Umbilical cord (tissue), 2 donors: Measurements from ENCODE around the gene CEMP1. TPM values are rescaled to one million over a fixed set of nuclear protein-coding genes. Genes with fewer than 3 reads are reported as not detected.
A peak's percentile ranks its signal among the peaks of the same experiment; 100 is the strongest.

ENCODE experiments used
- DNase-seq: peaks from one replicate; pipeline ENCODE4 v3.0.0-alpha.2; 2015; ENCODE audit warnings: low spot score
- total RNA-seq: library from RNA; depleted of rRNA; stranded (reverse); fragments of >200 nt; gene quantifications from one replicate; pipeline ENCODE4 v1.2.3, GENCODE V29; 2014; ENCODE audit warnings: low replicate concordance; ENCODE audit not compliant: insufficient read depth

CEMP1 gene
- total RNA-seq, 1 donor from 2014 or later, result 0.96 TPM

DNA sequence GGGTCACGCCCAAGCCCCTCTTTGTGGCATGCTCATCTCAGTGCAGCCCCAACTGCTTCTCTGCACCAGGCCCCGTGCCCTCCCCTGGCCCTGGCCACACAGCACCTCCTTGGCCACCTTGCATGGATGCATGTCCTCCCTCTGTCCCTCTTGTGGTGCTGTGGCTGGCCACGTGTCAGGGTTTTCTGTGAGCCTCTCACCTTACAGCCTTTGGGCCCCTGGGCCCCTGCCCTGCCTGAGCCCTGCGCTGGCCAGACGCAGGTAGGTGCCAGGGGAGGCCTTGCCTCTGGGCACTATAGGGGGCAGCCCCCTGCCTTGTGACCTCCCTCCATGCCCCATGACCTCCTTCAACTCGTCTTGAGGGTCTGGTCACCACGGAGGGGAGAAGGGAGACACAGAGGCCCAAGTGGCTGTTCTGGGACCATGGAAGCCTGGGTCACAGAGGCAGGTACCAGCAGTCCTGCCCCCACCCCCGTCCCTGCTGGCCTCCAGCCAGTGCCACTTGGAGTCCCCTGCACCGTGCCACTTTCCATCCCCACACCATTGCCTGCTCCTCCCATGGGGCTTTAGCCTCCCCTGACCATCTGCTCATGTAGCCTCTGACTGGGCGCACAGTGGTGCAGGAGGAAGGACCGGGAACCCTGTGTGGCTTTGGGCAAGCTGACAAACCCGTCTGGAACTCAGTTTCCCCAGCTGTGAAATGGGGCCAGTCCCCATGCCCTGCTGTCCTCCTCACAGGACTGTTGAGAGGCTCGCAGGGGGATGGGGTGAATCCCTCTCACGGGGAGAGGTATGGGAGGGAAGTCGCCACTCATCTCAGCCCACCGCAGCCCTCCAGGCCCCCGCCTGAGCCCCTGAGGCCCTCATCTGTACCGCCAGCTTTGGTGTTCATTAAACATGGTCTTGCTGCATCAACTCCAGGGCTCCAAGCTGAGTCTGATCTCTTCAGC is 29.0 kb downstream of the CEMP1 start:
- no peak for DNase-seq

DNA sequence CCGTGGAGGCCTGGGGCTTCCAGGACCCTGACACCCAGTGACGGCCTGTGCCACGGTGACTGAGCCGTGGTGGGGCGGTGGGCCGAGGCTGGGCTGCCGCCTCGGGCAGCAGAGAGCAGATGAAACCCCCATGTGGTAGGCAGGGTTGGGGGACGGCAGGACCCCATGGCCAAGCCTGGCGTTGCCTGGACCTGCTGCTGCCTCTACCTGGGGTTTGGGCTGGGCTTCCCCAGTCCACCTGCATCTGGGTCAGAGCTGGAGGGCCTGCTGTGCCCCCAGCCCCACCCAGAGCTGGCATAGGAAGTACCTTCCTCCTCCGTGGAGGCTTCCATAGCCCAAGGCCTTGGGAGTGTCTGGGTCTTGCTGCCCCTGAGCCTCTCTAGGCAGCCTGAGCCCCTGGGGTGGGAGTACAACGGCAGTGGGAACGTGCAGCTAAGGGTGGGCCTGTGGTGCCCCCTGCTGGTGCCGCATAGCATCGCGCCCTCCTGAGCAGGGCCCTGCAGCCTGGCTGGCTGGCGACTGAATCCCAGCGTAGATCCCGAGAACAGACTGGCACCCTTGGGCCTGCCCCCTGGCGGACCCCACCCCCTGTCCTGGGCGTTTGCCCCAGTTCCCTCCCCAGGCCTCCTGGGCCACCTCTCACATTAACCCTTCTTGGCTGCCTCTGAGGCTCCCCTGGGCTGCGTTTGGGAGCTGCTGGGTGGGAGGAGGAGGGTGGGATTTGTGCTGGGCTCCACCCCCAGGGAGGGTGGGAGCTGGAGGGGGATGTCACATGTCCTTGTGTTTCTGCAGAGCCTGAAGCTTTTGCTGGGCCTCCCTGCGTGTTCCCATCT is 30.1 kb downstream of the CEMP1 start:
- peak; percentile 93 for DNase-seq

DNA sequence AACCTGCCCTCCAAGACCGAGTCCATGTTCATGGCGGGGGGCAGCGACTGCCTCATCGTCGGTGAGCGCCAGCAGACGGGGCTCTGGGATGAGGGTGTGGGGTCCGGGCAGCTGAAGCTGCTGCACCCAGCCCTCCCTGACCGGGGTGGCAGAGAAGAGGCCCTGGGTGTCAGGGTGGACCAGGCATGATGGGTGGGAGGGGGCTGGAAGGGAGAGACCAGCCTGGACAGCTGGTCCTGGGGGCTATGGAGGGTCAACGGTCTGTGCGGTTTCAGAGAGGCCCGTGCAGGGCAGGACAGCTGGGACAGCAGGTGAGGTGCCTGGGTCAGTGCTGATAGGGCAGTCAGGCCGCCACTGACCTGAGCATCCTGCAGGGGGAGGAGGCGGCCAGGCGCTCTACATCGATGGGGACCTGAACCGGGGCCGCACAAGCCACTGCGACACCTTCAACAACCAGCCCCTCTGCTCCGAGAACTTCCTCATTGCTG is 30.7 kb downstream of the CEMP1 start:
- no peak for DNase-seq

DNA sequence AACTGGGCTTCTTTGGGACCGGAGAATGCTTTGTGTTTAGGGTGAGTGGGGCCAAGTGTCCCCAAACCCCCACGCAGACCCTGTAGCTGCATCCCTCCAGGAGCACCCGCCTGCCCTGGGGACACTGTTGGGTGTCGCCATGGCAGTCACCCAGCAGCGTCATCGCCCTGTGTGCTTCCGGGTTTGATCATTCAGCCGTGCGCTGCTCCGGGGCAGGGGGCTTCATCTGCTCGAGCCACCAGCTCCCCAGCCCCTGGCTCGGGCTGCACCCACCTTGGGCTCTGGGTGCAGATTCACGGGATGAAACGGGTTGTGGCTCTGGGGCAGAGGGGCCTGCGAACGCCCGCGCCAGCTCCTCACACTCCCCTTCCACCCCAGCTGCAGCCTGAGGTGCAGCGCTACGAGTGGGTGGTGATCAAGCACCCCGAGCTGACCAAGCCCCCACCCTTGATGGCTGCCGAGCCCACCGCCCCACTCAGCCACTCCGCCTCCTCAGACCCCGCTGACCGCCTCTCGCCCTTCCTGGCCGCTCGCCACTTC is 31.2 kb downstream of the CEMP1 start:
- no peak for DNase-seq

DNA sequence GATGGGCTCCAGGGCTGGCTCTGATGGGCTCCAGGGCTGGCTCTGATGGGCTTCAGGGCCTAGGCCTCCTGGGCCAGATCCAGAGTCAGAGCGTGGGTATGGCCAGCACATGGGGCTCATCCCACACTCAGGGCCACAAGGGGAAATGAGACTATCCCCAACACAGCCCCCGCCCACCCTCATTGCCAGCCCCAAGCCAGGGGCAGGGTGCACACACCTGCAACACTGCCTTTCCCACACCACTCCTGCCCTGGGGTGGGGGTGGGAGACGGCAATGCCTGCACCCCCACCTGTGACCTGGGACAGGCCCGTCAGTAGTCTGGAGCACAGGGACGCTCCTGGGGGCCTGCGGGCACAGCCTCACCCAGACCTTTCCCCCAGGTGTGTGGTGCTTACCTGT is 31.8 kb downstream of the CEMP1 start:
- no peak for DNase-seq

DNA sequence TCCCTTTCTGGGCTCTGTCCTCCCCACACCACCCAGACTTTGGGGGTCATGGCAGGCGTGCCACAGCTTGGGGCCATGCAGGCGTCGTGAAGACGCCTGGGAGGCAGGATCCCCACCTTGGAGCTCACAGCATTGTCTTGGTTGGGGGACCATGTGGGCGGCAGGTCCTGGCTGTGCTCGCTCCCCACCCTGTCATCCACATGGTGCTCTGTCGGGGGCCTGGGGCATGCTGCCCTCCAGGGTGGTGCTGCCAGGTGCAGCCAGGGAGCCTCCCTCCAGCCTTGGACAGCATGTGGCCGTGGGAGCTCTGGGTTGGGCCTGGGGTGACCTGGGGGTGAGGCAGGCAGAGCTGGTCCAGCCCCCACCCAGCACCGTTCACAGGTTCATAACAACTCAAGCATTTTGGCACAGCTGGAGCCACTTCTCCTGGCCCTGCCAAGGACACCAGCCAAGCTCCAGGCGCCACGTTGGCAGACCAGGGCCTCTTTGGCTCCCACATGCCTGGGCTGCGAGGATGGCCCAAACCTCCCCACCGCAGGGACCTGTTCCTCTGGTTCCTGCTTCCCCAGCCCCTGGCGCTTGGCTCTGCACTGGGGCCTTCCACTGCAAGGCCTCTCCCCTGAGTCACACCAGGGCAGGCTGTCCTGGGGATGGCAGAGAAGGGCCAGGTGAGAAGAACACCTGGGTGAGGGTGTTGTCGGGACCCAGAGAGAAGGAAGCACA is 32.5 kb downstream of the CEMP1 start:
- no peak for DNase-seq

DNA sequence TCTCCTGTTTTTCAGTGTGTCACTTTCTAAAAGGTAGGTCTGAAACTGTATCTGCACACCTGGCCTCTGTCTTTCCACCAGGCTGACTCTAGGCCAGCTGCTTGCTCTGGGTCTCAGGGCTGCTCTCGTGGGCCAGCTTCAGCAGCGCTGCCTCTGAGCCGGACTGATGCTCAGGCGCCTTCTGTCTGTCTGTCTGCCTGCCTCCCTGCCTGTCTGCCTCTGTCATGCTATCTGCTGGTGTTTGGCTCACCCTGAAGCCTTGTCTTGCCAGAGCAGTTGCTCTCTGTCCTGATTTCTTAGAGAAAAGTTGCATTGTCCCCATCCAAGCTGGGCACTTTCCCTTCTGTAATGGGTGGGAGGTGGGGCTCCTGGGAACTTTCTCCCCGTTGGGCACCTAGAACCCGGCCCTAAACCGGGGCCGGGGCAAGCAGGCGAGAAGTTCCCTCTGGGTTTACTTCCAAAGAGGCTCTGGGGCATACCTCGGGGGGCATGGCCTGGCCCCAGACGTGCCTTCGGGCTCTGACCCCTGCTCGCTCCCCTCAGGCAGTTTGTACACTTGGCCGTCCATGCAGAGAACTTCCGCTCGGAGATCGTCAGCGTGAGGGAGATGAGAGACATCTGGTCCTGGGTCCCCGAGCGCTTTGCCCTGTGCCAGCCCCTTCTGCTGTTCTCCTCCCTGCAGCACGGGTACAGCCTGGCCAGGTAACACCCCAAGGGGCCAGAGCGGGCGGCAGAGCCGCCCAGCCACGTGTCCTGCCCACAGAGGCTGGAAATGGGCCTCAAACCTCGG is 33.3 kb downstream of the CEMP1 start:
- no peak for DNase-seq

DNA sequence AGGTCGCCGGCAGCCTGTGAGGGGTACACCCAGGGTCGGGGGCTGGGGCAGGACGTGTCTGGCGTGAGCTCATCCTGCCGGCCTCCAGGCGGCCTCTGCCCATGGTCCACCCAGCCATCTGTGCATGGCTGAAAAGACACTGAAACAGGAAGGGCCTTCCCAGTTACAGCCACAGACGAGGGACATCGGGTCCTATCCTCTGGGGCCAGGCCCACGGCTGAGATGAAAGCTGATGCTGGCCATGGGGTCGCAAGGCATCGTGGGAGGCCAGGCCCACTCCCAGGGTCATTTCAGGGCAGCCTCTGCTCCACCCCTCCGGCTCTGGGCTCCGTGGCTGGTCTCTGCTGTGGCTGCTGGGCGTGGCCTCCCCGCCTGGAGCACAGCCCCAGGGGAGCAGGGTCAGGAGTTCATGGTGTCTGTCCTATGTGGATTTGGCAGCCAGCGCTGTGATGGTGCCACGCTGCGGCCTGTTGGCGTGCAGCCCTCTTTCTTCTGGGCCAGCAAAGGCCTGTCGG is 34.0 kb downstream of the CEMP1 start:
- no peak for DNase-seq

DNA sequence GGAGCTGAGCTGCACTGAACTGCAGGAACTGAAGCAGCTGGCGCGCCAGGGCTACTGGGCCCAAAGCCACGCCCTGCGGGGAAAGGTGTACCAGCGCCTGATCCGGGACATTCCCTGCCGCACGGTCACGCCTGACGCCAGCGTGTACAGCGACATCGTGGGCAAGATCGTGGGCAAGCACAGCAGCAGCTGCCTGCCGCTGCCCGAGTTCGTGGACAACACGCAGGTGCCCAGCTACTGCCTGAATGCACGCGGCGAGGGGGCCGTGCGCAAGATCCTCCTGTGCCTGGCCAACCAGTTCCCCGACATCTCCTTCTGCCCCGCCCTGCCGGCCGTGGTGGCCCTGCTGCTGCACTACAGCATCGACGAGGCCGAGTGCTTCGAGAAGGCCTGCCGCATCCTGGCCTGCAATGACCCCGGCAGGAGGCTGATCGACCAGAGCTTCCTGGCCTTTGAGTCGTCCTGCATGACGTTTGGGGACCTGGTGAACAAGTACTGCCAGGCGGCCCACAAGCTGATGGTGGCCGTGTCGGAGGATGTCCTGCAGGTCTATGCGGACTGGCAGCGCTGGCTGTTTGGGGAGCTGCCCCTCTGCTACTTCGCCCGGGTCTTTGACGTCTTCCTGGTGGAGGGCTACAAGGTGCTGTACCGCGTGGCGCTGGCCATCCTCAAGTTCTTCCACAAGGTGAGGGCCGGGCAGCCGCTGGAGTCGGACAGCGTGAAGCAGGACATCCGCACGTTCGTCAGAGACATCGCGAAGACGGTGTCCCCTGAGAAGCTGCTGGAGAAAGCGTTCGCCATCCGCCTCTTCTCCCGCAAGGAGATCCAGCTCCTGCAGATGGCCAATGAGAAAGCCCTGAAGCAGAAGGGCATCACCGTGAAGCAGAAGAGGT is 34.7 kb downstream of the CEMP1 start:
- DNase-seq, result no peak

DNA sequence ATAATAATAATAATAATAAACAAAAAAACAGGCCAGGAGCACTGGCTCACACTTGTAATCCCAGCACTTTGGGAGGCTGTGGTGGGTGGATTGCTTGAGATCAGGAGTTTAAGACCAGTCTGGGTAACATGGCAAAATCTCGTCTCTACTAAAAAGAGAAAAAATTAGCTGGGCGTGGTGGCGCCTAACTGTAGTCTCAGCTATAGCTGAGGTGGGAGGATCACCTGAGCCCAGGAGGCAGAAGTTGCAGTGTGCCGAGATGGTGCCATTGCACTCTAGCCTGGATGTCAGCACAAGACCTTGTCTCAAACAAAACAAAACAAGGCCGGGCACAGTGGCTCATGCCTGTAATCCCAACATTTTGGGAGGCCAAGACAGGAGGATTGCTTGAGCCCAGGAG is 36.2 kb downstream of the CEMP1 start:
- DNase-seq, result no peak

DNA sequence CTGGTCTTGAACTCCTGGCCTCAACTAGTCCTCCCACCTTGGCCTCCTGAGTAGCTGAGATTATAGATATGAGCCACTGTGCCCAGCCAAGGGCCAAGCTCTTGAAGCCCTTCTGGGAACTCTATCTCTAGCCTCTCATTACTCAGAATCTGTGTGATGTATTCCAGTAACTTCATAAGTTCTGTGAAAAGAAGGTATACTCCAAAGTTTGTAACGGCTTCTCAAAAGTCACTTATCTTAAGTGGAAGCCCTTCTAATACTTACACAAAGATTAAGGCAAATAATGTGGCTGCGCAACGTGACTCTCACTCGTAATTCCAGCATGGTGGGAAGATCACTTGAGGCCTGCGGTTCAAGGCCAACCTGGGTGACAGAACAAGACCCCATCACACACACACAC is 36.6 kb downstream of the CEMP1 start:
- no peak for DNase-seq

DNA sequence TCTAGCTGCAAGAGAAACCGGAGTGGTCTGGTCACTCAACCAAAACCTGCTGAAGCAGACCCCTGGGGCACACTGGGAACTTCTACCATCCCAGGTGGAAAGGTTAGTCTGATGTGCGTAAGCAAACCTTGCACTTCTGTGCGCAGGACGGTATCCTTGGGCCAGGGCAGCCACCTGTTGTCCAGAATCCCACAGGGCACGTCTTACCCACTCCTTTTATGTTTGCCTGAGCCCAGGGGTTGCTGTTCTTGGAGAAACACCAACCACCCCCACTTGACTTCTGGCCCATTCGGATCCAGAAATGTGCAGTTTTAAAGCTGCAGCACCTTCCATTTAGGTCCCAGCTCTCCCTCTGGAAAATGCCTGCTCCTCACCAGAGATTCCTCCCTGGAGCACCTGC is 37.6 kb downstream of the CEMP1 start:
- no peak for DNase-seq

DNA sequence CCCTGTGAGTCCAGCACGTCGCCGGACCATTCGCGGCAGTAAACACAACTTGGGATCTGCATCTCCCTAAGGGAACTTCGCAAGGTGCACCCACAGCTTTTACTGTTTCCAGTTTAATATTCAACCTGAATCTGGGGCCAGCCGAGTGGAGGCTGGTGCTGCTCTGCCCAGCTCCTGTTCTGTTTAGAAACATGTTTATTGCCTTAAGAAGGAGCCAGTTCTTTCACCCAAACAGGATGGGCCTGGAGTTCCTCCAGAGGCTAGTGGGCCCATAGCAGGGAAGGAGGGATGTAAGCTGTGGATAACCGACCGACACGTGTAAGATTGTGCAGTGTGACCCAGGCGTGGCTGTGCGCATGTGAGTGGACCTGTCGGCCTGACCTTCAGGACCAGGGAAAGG is 38.9 kb downstream of the CEMP1 start:
- DNase-seq, result no peak

DNA sequence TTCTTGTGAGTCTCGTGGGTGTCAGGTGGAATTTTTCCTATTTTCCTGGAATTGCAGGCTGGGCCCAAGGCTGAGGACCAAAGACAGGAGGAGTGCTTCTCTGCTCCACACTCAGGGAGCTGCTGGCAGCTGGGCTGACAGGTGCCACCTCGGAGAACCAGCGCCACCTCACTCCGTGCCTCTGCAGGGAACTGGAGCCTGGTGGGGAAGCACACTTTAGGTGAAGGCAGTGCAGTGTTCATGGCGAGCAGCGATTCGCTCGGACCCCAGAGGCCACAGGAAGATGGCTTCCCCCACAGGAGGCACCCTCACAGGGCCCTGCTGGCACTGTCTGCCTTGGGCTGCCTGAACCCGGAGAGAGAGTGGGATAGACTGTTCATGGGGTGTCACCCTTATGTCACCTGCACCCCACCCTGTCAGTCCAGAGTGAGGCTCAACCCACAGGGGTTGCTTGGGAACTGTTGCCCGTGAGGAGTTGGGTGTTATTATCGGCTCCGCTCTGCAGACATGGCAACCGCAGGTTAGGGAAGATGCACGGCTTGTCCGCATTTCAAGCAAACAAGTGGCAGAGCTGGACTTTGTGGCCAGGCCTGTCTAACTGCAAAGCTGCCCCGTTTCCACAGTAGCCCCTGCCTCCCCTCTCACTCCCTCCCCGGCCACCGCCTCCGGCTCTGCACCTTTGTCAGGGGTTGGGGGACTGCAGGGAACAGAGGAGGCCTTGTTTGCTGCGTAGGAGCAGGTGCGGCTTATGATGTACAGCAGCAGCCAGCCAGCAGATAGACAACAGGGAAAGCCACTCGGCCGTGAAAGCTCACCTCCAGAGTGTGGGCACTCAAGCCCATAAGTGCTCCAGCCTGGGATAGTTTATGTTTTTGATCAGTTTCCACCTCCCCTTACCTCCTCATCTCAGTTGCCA is 40.8 kb downstream of the CEMP1 start:
- DNase-seq, result no peak

DNA sequence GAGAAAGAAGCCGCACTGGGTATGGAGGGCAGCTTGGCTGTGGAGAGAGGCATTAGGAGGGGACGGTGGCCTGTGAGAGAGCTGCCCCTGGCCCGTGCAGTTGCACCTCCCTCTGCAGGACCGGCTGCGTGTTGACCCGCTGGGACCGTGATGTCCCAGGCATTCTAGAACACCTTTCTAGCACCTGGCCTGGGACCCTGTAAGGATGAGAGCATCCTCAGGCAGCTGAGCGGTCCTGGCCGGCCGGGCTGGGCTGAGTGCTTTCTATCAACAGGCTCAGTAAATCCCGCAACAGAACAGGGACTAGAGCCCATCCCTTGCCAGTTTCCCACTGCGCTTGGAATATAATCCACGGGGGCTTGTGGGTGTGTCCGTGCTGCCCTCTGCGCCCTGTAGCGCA is 41.6 kb downstream of the CEMP1 start:
- no peak for DNase-seq

DNA sequence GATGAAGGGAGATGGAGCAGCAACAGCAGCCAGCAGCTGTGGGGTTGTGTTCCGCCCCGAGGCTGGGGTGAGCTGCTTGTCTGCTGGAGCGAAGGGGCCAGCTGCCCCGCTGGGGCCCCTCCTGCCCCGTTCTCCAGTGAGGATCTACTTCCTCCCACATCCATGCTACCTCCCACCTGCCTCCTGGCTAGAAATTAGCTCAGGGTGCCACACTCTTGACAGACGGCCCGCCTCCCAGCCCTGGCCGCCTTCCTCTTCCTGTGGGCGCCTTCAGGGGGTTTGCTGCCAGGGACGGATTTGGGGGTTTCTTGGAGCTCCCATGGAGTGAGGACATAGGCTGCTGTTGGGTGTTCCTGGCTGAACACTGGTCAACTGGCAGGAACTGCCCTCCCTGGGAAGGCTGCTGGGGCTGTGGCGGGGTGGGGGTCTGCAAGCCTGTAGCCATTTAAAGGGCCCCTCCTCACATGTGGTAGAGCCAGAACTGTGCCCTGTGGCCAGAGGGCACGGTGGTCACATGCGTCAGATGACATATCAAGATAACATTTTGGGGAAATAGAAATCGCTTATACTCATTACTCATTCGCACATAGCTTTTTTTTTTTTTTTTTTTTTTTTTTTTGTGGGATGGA is 43.2 kb downstream of the CEMP1 start:
- no peak for DNase-seq

DNA sequence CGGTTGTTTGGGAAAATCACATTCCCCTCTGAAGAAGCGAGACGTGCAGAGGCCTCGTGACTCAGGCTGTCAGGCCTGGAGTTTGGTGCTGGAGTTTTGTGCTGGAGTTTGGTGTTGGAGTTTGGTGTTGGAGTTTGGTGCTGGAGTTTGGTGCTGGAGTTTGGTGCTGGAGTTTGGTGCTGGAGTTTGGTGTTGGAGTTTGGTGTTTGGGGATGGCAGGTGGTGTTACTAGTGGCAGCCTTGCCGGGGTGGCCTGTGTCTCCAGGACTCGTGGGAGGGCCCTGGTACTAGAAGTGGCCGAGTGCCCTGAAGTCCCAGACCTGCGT is 43.7 kb downstream of the CEMP1 start:
- no peak for DNase-seq
